ENCODE results near the gene INHBA.

INHBA gene

GRCh38 chr7:41702635-41703371 lies at the start of gene INHBA:
TSS of gene INHBA (minus strand) at chr7:41703090. CDS start at chr7:41700374, 2,716 bp downstream.
- DNase-seq = no peak

- DNase-seq = no peak
Observed at GRCh38 chr7:41752615-41753014, 49.7 kb upstream of the INHBA start.

DNA sequence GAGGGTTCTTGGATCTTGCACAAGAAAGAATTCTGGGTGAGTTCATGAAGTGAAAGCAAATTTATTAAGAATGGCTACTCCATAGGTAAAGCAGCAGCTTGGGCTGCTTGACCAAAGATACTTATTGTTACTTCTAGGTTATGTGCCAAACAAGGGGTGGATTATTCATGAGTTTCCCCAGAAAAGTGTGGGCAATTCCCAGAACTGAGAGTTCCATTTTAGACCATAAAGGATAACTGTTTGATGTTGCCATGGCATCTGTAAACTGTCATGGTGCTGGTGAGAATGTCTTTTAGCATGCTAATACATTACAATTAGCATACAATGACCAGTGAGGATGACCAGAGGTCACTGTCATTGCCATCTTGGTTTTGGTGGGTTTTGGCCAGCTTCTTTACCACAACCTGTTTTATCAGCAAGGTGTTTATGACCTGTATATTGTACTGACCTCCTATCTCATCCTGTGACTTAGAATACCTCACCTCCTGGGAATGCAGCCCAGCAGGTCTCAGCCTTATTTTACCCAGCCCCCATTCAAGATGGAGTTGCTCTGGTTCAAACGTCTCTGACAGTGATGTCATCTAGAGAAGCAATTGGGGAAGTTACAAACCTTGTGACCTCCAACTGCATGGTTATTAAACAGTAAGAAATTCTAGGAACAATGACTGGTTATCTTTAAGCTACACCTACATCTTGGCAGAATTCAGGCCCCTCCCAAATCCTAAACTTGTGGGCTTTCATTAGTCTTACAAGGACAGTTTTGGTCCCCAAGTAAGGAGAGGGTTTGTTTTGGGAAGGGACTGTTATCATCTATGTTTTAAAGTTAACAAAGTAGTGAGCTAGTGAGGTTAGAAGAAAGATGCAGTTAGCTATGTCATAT lies 48.0 kb upstream of the INHBA start:
- peak; percentile 59 for DNase-seq

GRCh38 chr7:41747961-41748360 lies 45.1 kb upstream of the INHBA start:
- peak; percentile 65 for DNase-seq

GRCh38 chr7:41745451-41745850 lies 42.6 kb upstream of the INHBA start:
- DNase-seq = no peak

GRCh38 chr7:41744161-41744560 lies 41.3 kb upstream of the INHBA start:
- no peak for DNase-seq

DNA sequence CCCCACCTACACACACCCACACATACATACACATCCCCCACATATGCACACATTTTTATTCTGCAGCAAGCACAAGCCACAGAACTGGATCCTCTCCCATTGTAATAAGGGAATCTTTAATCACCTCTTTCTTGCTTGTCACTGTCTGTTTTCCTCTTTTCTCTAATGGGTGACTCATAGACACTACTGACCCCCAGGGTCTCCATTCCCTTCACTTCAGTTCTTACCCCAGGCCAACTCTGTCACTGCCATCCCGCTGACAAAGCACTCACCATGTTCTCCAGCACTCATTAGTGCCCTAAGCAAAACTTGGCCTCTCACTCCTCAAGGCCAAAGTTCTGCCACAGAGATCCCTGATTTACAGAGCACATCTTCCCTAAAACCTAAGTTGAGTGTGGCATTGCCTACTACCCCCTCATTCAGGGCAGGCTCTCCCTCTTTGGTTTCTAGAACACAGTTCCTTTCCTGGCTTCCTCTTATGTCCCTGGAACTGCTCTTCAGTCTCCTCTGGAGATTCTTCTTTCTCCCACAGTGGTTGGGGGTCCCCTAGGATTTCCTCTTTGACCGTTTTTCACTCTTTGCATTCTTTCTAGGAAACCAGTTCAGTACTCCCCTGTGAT lies 39.6 kb upstream of the INHBA start:
- DNase-seq = no peak

GRCh38 chr7:41738806-41739205 lies 35.9 kb upstream of the INHBA start:
- DNase-seq = peak; percentile 51

DNA sequence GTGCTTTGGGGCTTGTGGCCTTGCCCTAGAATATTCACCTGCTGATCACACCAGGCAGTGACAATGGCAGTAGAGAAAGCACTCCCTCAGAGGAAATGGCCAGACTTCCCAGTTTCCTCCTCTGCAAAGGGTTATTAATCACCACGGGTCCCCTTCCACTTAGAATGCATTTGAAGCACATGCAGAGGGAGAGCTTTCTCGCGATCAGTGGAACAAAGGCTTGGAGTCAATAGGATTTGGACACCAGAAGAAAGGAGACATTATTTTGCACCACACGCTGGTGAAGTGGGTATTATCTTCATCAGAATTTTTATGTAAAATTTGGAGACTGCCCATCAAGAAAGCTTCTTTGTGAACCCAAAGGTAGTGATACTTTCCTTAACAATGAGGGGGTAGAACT lies 35.4 kb upstream of the INHBA start:
- no peak for DNase-seq

GRCh38 chr7:41735206-41735605 lies 32.3 kb upstream of the INHBA start:
- peak; percentile 42 for DNase-seq

GRCh38 chr7:41732843-41733306 lies 30.0 kb upstream of the INHBA start:
- DNase-seq = no peak

DNA sequence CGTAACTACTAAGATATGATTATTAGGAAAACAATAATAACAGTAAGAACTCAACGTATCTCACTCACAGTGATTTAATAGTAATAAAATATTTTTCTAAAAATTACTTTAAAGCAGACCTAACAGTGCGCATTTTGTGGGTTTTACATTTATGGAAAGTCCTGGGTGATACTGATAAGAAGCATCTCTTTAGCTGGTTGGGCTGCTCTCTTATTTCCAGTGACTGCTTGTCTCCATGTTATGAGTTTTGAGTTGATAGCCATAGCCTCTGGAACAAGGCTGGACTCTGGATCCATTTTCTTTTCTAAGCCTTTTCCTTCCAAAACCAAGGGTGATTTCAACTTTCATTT lies 29.5 kb upstream of the INHBA start:
- peak; percentile 10 for DNase-seq

GRCh38 chr7:41731493-41732435 lies 28.9 kb upstream of the INHBA start:
- peak; percentile 38 for DNase-seq

DNA sequence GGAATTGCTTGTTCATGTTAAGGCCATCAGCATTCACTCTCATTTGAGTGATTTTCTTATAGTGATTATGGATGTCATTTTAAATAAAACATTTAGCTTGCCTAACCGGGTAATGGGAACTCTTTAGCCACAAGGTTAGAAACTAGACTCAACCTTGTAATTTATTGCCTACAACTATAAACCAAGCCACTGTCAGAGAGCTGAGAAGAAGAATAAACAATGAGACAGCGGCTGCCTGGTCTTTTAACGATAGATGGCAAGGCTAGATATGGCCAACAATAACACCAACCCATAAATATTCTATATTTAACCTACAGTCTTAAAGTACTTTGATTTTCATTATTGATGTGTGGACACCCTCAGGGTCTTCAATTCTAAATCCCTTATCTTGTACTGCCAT lies 27.8 kb upstream of the INHBA start:
- no peak for DNase-seq

- DNase-seq = no peak
Observed at GRCh38 chr7:41730161-41730560, 27.3 kb upstream of the INHBA start.

GRCh38 chr7:41729059-41729458 lies 26.2 kb upstream of the INHBA start:
- no peak for DNase-seq

GRCh38 chr7:41725013-41725412 lies 22.1 kb upstream of the INHBA start:
- DNase-seq = no peak

- no peak for DNase-seq
Observed at GRCh38 chr7:41720886-41721285, 18.0 kb upstream of the INHBA start.

GRCh38 chr7:41720046-41720445 lies 17.2 kb upstream of the INHBA start:
- no peak for DNase-seq

DNA sequence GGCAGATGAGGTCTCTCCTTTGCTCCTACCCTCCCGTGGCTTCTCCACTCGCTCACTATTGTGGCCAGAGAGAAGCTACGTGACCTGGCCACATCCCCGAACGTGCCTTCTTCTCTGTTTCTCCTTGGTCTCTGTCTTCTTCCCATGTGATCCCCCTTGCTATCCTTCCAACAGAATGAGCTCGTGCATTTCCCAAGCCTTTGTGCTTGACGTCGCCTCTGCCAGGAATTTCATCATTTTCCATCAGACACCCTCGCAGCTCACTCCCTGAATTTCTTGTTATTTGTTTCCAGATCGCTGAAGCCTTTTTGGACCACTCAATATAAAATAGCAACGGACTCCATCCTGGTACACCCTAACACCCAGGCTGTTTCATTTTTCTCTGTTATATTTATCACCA lies 13.8 kb upstream of the INHBA start:
- DNase-seq = no peak

DNA sequence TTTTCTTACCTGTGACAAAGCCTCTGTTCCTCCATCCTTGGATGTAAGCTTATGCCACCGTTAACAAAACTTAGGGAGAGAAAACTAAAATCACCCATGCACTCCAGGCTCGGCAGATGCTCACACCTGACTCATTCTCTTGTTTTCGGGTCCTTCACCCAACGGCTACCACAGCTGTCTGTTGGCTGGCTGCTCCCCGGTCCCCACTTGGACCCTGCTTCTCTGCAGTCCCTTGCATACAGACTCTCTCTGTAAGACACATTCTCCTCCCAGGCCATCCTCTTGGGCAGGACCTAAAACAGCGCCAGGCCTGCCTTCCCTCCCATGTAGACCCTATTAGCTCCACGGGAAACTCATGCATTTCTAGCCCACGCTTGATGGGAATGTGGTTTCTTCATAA lies 12.1 kb upstream of the INHBA start:
- no peak for DNase-seq

DNA sequence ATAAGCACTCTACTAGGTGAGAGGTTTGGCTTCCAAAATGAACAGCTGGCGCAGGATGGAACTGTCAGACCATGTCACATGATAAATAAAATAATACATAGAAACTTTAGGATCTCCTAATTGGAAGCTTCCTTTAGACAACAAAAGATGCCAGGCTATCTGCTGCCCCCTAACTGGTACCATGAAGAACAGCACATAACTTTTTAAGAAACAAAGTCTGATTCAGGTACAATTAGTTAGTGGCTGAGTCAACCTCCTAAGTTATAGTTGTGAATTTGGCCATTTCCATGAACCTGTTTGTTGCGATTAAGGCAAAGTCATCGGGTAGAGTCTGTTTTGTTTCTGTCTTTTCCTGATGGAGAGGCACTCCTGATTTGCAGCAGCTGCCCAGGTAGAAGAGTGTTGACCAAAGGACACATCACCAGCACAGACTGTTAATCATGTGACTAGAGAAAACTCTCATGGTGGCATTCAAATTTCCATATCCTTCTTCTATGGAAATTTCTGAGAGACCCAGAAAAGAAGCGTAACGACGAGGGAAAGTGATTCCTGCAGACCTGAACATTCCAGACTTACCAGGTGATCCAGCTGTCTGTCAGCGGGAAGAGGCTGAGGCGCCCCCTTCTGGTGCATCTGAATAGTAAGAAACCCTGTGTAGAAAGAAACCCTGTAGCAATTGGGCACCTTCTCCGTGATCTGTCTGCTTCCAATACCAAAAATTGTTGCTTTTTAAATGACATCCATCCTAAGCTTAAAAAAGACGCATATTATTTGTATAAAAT lies 8.6 kb upstream of the INHBA start:
- DNase-seq = peak; percentile 27

Data from hematopoietic multipotent progenitor cell treated with erythropoietin and hydrocortisone succinate and interleukin-3 and kit ligand, for 8 days (in vitro differentiated cells).